Dedifferentiated amniotic fluid mesenchymal stem cell (primary cell): ENCODE data around the gene NKX1-1.
"Not testable (repeated sequence)": the region's sequence is repeated elsewhere in the genome, so short reads cannot be mapped to it uniquely, and the experiment has no call there.

ENCODE experiments used
- DNase-seq: peaks from one replicate; pipeline ENCODE4 v3.0.0-alpha.2; 2016; ENCODE audit errors: extremely low spot score

Gene NKX1-1

DNA sequence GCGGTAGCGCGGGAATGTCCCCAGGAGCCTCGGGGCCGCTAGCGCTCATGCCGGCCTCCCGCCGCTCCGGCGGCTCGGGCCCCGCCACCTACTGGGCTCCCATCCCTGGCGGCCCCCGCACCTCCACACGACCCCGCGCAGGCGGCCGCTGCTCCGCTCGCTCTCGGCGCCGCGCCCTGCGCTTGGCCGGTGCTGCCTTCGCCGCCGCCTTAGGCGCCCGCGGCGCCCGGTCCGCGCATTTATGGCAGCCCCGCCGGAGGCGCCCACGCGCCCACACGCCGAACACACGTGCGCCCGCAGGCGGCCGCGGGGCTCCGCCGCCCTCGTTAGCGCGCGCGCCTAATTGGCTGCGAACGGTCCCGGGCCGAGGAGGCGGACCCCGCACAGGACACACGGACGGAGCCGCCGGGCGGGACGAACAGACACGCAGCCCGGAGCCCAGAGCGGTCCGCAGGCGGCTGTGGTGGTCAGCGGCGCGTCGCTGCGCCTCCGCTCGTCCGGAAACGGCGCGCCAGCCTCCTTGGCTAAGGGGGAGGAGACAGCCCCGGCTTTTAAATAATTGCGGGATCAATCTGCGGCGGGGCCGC, at the start of gene NKX1-1:
Gene NKX1-1 (minus strand): TSS at position 49 of the 587 bp plus-strand sequence. CDS start 0 bp downstream, at position 49.
- no peak for DNase-seq

DNA sequence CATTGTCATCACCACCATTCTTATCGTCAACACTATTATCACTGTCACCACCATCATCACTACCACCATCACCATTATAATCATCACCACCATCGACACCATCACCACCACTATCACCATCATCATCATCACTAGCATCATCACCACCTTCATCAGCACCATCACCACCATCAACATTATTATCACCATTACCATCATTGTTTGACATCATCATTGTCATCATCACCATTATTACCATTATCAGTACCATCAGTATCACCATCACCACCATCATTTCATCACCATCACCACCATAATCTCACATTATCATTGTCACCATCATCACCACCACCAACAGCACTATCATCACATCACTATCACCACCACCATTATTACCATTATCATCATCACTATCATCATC, 47.5 kb upstream of the NKX1-1 start:
- DNase-seq: no peak

DNA sequence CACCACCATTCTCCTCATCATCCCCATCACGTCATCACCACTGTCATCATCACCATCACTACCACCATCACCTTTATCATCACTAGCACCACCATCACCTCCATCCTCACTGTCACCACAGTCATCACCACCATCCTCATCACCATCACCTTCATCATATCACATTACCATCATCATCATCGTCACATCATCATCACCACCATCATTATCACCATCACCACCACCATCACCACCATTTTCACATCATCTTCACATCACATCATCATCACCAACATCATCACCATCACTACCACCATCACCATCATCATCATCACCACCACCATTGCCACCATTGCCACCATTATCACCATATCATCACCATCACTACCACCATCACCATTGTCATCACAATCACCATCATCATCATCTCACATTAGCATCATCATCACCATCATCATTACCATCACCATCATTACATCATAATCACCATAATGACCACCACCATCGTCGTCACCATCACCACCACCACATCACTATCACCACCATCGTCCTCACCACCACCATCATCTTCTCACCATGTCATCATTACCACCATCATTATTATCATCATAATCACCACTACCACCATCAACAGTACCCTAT, 46.3 kb upstream of the NKX1-1 start:
- DNase-seq: no peak

DNA sequence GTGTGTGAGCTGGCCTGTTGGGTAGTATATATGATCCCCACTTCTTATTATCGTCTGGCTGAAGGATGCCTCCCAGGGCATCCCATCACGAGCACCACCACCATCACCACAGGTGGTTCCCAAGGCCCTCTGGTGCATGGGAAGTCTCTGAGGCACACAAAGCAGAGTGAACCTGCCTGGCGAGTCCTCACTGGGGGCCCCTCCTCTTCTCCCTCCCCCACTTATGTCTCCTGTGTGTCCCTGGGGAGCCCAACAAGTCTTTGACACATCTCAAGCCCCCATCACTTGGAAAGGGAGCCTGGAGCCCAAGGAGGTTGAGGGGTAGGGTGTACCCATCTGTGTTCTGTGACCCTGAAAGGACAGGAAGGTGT, 45.5 kb upstream of the NKX1-1 start:
- no peak for DNase-seq

DNA sequence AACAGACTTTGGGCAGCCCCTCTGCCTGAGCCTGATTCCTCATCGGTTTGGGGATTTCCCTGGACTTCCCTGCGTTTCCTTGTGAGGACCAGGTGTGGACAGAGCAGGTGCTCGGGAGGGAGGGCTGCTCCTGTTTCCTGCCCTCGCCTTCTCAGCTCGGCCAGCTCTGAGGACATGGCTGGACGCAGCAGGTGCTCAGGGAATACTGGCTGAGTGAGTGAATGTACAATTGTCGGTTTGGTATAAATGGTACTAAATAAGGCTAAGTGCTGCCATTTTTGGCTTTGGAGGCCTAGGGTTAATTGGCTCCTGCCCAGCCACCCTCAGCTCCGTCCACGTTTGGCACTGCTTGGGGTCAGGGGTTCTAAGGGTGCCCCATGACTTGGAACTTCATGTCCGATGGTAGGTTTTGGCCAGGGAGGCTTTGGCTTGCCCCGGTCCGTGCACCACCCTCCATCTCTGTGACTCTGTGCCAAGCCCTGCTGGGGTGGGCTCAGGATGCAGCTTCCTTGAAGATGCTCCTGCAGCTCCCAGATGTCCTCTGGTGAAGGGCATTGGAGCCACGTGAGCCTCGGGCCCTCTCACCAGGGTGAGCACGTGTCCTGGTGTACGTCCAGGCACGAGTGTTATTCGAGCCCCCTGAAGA, 45.0 kb upstream of the NKX1-1 start:
- DNase-seq: no peak

DNA sequence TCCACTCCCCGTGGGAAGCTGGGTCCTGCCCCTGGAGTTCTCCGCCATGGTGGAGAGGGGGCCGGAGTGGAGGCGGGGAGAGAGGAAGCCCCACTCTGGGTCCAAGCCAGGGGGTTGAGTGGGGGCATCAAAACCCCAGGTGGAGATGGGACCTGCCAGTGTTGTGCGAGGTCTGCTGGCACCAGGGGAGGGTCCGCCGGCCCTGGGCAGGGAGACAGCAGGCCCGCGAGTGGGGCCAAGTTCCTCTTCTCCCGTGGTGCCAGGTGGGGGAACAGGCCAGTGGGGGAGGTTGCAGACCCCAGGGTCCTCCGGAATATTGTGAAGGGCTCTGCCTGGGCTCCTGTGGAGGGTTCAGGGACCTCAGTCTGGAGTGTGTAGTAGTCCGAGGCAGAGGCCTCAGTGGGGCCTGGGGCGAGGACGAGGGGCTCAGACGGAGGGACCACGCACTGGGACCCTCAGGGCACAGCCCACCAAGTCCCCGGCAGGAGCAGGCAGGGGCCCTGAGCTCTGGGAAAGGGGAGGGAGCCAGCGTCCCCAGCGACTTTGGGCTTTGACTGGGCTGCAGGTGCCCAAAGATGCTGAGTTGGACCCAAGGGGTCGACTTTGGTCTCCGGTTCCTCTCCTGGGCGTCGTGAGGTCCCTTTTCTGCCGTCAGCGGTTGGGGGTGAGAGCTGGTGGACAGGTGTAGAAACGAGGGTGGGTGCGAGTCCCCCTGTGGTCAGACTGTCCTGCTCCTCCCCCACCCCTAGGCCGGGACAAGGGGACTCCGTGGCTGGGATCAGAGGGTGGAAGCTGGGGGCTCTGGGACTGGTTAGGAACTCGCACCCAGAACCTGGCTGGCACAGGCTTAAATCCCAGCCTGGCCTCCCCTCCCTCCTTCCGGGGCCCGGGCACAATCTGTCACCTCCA, 43.8 kb upstream of the NKX1-1 start:
- DNase-seq: no peak

DNA sequence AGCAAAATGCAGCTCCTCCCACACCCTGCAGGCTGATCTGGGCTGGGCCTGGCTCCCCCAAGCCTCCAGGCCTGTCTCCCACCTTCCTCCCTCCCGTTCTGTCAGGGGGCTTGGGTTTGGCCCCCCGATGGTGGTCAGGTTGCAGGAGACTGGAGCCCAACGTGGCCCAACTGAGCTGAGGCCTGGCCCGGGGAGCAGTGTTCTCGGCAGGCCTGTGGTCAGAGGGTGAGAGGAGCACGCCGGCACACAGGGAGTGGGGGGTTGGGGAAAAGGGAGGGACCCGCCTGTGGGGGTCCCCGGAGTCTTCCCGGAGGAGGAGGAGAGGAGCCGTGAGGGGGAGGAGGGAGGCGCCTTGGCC, 43.2 kb upstream of the NKX1-1 start:
- no peak for DNase-seq

DNA sequence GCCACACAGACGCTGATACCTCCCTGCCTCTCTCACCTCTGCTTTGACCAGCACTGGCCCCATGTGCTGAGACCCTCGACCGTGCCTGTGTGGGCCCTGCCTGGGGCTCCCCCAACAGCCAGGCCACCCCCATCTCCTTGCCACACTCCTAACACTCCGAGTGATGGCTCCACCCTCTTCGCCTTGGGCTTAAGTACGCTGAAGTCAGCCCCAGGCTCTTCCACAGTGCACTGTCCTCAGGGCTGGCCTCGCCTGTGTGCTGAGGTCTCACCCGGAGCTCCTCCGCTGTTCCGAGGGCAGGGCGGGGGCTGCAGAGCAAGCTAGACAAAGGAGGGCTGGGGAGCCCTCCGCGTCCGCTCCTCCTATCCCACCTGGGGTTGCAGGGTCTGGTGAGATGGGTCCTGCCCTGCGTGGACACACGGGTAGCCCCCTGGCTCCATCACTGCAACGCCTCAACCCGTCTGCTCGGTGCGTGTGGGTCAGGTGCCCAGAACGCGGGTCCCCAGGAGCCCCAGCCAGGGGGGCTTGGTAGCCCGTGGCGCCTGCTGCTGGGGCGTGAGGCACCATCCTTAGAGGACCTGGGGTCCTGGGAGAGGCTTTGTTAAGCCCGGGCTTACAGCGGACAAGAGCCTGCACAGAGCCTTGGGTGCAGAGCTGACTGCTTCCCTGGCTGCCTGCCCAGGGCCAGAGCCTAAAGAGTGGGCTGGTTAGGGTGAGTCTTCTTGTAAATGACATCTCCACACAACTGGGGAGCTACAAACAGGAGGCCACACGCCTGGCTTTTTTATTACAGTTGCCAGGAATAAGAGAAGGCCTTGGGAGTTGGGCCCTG, 42.6 kb upstream of the NKX1-1 start:
- DNase-seq: no peak

DNA sequence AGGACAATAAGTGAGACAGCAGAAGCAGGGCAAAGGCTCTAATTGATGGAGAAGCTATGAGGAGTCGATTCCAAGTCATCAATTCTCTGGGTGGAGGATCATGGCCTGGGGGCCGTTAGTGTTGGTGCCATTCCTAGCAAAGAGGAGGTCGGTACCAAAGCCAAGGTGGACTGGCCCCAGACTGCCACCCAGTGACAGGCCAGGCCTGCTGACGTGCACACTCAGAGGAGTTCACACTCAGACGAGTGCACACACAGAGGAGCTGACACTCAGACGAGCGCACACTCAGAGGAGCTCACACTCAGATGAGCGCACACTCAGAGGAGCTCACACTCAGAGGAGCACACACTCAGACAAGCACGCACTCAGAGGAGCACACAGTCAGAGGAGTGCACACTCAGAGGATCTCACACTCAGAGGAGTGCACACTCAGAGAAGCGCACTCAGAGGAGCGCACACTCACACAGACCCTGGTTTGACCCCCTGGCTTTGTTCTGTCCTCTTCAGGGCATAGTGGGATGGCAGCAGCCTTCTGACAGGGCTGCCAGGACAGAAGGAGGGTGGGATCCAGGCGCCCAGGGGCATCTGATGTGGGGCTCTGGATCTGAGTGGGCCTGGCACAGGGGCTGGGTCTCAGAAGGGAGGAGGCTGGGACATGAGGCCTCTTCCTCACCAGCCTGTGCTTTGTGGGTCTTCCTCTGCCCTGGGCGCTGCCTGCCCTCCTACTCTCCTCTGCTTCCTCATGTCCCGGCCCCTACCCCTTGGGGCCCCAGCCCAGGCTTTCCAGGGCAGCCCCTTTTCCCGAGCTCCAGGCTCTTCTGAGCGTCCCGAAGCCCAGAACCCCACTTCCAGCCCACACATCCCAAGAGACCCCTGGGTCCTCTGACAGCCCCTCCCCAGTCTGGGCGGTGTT, 41.7 kb upstream of the NKX1-1 start:
- DNase-seq: no peak

DNA sequence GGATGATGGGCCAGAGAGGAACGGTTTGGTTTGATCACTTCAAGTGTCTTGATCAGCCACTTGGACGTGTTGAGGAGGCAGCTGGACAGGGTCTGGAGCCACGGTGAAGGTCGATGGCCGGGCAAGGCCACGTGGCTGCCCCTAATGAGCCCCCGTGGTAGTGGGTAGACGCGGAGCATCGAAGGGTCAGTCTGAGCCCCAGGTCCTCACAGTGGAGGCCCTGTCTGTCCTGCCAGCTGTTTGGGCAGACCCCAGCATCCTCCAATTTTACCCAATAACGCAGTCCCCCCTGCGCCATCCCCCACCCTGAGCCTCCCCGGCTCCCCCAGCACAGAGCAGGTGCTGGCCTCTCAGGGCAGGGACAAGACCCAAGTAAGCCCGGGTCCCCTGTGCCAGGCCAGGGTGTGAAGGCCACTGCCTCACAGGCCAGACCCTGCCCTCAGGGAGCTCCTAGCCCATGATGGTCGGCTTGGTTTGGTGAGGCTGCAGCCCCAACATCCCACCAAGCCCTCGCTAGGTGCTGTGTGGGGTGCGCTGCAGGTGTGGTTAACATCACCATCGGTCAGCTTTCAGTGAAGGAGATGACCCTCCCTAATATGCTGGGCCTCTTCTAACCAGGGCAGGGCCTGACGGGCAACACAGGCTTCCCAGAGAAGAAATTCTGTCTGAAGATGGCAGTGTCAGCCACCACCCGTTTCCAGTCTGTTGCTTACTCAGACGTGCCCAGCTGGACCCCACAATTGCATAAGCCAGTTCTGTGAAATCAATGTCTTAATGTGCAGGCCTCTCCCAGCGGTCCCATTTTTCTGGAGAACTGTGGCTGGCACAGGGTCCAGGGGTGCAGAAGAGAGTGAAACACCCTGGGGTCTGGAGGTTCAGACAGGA, 40.5 kb upstream of the NKX1-1 start:
- DNase-seq: no peak

DNA sequence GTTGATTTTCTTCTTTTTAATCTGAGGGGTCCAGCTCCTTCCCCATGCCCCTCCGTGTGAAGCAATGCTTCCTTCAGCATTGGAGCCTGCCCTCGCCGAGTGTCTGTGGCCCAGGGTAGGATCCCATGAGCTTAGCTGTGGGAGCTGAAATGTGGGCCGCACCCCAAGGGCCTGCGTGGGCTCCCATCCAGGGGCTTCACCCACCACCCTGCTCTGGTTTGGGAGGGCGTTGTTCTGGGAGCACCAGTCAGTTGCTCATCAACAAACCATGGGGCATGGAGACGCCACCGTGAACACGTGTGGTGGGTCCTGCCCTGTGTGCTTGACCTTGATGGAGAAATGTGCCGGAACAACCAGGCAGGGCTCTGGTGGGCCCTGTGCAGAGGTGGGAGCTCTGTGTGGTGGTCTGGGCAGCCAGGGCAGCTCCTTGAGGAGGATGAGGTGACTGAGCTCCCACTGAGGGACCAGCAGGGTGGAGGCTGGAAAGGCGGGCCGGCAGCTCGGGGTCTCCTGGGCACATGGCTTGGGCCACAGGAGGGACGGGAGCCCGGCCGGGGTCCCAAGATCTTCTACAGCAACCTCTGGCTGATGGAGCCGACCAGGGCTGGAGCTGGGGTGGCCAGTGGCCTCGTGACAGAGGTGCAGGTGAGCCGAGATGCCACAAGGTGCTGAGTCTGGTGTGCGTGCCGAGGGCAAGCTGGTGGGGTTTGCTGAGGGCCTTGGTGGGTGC, 39.6 kb upstream of the NKX1-1 start:
- DNase-seq: no peak

DNA sequence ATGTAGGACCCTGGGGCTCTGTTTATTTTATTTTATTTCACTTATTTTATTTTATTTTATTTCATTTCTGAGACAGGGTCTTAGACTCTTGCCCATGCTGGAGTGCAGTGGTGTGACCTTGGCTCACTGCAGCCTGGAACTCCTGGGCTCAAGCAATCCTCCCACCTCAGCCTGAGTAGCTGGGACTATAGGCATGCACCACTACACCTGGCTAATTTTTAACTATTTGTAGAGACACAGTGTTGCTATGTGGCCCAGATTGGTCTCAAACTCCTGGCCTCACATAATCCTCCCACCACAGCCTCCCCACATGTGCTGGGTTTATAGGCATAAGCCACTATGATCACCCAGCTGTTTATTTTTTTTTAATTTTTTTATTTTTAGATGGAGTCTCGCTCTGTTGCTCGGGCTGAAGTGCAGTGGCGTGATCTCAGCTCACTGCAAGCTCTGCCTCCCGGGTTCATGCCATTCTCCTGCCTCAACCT, 37.5 kb upstream of the NKX1-1 start:
- DNase-seq: not testable (repeated sequence)

DNA sequence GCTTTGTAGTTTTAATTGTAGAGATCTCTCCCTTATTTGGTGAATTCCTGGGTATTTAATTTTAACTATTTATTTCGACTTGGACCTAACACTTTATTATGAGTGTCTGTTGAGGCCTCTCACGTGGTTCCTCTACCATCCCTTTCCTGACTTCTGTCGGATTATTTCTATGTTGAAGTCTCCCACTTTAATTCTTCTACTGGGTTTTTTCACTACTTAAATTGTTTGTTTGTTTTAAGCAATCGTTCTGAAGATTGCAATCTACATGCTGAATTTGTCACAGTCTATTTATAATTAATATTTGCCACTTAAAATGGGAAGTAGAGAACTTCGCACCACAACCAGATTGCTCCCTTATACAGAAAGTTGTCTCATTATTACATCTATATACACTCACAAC, 20.8 kb upstream of the NKX1-1 start:
- no peak for DNase-seq

DNA sequence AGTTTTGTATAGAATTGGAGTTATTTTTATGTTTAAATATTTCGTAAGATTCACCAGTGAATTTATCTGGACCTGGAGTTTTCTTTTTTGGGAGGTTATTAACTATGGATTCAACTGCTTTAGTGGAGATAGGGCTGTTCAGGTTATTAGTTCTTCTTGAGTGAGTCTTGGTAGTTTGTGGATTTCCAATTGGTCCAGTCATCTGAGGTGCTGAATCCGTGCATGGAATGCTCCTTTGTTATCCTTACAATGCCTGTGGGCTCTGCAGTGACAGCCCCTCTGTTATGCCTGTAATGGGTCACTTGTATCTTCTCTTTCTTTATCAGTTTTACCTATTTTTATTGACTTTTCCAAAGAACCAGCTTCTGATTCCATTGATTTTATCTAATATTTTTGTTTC, 15.4 kb upstream of the NKX1-1 start:
- no peak for DNase-seq

DNA sequence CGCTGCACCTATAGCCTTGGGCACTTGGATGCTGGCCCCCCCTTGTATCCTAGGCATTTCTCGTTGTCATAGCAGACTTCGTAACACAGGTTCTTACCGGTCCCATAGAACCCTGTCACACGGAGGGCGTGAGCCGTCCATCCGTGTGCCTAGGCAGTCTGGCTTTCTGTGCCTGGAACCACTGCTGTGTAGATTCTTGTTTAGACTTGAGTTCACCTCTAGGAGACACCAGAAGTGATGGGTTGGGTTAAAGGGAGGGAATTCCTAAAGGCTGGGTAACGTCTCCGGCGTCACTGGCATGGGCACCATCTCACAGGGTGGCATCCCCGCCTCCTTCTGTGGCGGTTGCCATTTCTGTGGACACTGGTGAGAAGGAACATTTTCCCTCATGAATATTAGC, 13.5 kb upstream of the NKX1-1 start:
- DNase-seq: no peak

DNA sequence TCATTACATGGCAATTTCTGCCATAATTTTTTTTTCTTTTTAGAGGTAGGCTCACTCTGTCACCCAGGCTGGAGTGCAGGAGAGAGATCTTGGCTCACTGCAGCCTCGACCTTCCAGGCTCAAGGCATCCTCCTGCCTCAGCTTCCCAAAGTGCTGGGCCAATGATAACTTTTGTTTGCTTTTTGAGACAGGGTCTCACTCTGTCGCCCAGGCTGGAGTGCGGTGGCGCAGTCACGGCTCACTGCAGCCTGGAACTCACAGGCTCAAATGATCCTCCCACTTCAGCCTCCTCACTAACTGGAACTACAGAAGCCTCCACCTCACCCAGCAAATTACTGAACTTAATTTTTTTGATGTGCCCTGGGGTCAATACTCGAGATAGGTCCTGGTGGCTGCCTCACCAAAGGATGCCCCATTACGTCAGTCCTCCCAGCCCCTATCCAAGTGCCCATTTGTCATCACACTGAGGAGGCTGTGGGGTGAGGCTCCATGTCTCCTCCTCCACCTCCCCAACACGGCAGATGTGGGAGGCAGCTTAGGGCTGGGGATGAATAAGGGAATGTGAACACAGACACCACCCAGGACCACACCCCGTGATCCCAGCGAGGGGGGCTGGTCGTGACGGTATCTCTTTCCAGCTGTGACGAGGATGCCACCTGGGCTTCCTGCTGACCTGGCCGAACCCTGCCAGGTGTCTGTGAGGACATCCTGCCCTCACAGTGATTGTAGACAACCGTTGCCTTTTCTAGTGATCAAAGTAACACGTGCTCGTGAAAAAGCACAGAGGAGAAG, 12.4 kb upstream of the NKX1-1 start:
- no peak for DNase-seq

DNA sequence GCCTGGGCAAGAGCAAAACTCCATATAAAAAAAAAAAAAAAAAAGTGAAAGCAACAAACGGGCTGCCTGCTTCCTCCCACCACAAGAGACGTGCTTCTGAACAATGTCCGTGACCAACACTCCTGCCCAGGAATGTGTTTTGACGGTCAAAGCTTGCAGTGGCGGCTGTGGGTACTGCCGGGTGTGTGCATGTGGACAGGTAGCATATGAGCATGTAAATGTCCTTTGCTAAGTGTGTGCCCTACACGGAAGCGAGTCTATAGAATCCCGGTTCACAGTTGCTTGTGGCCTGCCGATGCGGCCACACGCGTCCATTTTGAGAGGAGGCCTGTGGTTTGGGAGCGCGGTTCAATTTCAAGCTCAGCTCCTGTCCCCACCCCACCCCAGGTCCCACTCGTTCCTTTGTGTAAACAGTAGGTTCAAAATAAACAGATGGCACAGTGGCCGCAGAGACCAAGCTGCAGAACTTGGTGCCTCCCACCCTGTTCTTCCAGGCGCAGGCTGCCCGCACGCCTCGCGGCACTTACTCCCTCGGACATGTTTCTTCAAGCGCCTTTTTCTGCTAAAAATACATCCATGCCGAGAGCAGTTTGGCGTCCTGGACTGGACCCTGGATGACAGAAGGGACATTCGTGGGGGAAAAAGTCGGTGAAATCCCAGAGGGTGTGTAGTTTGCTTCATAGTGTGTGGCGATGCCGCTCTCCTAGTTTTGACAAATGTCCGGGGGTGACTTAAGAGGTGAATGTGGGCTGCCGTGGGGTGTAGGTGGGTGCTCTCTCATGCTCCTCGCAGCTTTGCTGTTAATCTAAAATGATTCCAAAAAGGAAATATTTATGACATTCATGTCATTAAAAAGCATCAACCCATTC, 11.5 kb upstream of the NKX1-1 start:
- DNase-seq: no peak
